WI38 (cell line): ENCODE data around the gene MFSD11.
A peak's percentile ranks its signal among the peaks of the same experiment; 100 is the strongest.
"Not testable (repeated sequence)": the region's sequence is repeated elsewhere in the genome, so short reads cannot be mapped to it uniquely, and the experiment has no call there.

Experiments used
- H3K4me3 ChIP-seq: 2 replicates; pipeline ENCODE4 v1.5.1; 2011; ENCODE audit warnings: low read depth, mild to moderate bottlenecking, control low read depth, low read length
- CTCF ChIP-seq: IDR thresholded peaks from 2 replicates; pipeline ENCODE4 v1.5.1; 2012; ENCODE audit warnings: low read depth, mild to moderate bottlenecking, control low read depth, low read length

Gene MFSD11

GRCh38 chr17:76710863-76711611, 26.9 kb upstream of the MFSD11 start, which contains the start of gene MXRA7:
TSS of gene MXRA7 (minus strand) at chr17:76710965. CDS start at chr17:76710946, 19 bp downstream.
- peak within 1 kb of the TSS; percentile 71 for H3K4me3 ChIP-seq
- TF ChIP-seq CTCF, result no peak

- not testable (repeated sequence) for H3K4me3 ChIP-seq
Measured at GRCh38 chr17:76712321-76712720, 25.6 kb upstream of the MFSD11 start.

- H3K4me3 ChIP-seq, result no peak overlapping the region
- no peak for TF ChIP-seq CTCF
Measured at GRCh38 chr17:76713765-76714164, 24.2 kb upstream of the MFSD11 start.

GRCh38 chr17:76714336-76714735, 23.6 kb upstream of the MFSD11 start:
- H3K4me3 ChIP-seq, result no peak overlapping the region
- TF ChIP-seq CTCF, result no peak

GRCh38 chr17:76714822-76715495, 23.0 kb upstream of the MFSD11 start:
- TF ChIP-seq CTCF, result peak; percentile 66
- no peak overlapping the region for H3K4me3 ChIP-seq

- no peak overlapping the region for H3K4me3 ChIP-seq
- no peak for TF ChIP-seq CTCF
Measured at GRCh38 chr17:76715496-76715830, 22.5 kb upstream of the MFSD11 start.

GRCh38 chr17:76716146-76716838, 21.6 kb upstream of the MFSD11 start:
- TF ChIP-seq CTCF, result no peak
- no peak overlapping the region for H3K4me3 ChIP-seq
